ENCODE measurements around the gene CLEC2D.
"Not testable (repeated sequence)": the region's sequence is repeated elsewhere in the genome, so short reads cannot be mapped to it uniquely, and the experiment has no call there.

Gene CLEC2D

GRCh38 chr12:9729082-9729481 lies 59.6 kb downstream of the CLEC2D start:
- no peak for DNase-seq (ENCODE audit: low read depth in 2 of 2)

- DNase-seq (ENCODE audit: low read depth in 2 of 2): no peak
These were observed 60.5 kb downstream of the CLEC2D start for GRCh38 chr12:9730011-9730410.

- no peak for DNase-seq (ENCODE audit: low read depth in 2 of 2)
These were observed 61.1 kb downstream of the CLEC2D start for GRCh38 chr12:9730591-9730990.

- no peak for DNase-seq (ENCODE audit: low read depth in 2 of 2)
These were observed 61.9 kb downstream of the CLEC2D start for GRCh38 chr12:9731393-9731792.

- no peak for DNase-seq (ENCODE audit: low read depth in 2 of 2)
These were observed 62.3 kb downstream of the CLEC2D start for GRCh38 chr12:9731797-9732196.

GRCh38 chr12:9732921-9733461 lies 63.5 kb downstream of the CLEC2D start, which contains the start of gene CLECL1:
Gene CLECL1, minus strand, starts transcription at chr12:9733097.
- DNase-seq (ENCODE audit: low read depth in 2 of 2): no peak

GRCh38 chr12:9735601-9736000 lies 66.1 kb downstream of the CLEC2D start:
- no peak for DNase-seq (ENCODE audit: low read depth in 2 of 2)

GRCh38 chr12:9736936-9737705 lies 67.6 kb downstream of the CLEC2D start:
- no peak for DNase-seq (ENCODE audit: low read depth in 2 of 2)

- DNase-seq (ENCODE audit: low read depth in 2 of 2): not testable (repeated sequence)
These were observed 69.4 kb downstream of the CLEC2D start for GRCh38 chr12:9738905-9739304.

- not testable (repeated sequence) for DNase-seq (ENCODE audit: low read depth in 2 of 2)
These were observed 70.0 kb downstream of the CLEC2D start for GRCh38 chr12:9739404-9740105.

- no peak for DNase-seq (ENCODE audit: low read depth in 2 of 2)
These were observed 70.7 kb downstream of the CLEC2D start for GRCh38 chr12:9740106-9740750.

- peak in 1 of 2 donors; percentile 57 for DNase-seq (ENCODE audit: low read depth in 2 of 2)
These were observed 72.2 kb downstream of the CLEC2D start for GRCh38 chr12:9741726-9742125.

GRCh38 chr12:9742661-9743060 lies 73.1 kb downstream of the CLEC2D start:
- DNase-seq (ENCODE audit: low read depth in 2 of 2): no peak

- DNase-seq (ENCODE audit: low read depth in 2 of 2): no peak
These were observed 75.7 kb downstream of the CLEC2D start for GRCh38 chr12:9745199-9745598.

All from stimulated activated CD4-positive, alpha-beta T cell treated with anti-CD3 and anti-CD28 coated beads, Interleukin-4, amount 100 ng/mL, for 48 hours (primary cell).